ENCODE data around the gene PAX5.

PAX5 gene

GRCh38 chr9:36793277-36793676 is 240.8 kb downstream of the PAX5 start:
- DNase-seq = no peak

GRCh38 chr9:36791222-36791950 is 242.7 kb downstream of the PAX5 start:
- no peak for DNase-seq

- DNase-seq = no peak
Observed at GRCh38 chr9:36789886-36790285, 244.2 kb downstream of the PAX5 start.

GRCh38 chr9:36788534-36788933 is 245.5 kb downstream of the PAX5 start:
- no peak for DNase-seq

GRCh38 chr9:36787709-36788108 is 246.4 kb downstream of the PAX5 start:
- DNase-seq = no peak
